ENCODE data around the gene SYNJ1. TPM values are rescaled to one million over a fixed set of nuclear protein-coding genes. Genes with fewer than 3 reads are reported as not detected.
"Not testable (repeated sequence)": the region's sequence is repeated elsewhere in the genome, so short reads cannot be mapped to it uniquely, and the experiment has no call there.

Gene SYNJ1
- total RNA-seq, 1 experiment from 2014 or later, result 10.2 TPM

DNA sequence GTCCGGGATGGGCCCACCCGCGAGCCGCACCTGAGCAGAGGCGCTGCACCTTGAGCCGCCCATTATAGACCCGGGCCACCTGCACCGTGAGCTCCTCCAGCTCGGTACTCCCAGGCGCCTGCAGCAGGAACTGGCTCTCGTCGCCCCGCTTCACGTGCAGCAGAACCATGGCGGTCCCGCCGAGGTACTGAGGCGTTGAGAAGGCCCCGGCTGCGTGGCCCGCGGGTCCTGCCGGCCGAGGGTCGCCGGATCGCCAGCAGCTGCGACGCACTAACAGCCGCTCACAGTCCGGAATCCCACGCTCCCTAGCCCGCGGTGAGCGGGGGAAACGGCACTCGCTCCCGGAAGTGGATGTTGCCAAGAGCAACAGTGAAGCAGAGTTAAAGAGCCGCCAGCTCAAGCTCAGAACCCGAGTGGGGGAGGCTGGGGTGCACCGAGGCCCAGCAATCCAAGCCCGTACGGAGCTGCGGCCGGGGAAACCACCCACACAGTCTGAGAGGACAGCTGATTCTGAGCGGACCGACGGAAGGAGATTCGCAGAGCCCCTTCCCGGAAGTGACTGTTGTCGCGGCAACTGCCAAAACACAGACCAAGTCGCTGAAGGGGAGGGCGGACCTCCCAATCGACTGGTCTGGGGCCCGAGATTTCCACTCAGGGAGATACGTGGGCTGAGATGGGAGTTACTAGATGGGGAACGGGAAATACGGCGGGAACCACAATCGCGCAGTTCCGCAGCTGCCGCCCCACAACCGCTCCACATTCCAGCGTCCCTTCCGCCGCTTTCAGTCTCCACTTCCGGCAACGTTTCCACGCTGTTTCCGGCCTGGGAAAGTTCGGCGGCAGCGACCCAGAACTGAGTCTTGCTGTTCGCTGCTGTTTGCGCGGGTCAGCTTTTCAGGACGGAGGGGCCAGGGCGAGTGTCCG lies 115.5 kb downstream of the SYNJ1 start, which contains the start of gene CFAP298:
CFAP298 (minus strand) TSS at position 303 of the 924 bp plus-strand sequence; CDS start at position 169, 134 bp downstream.
- H3K4me3 Mint-ChIP-seq (ENCODE audit: low read depth, unreplicated experiment), result peak within 1 kb of the TSS; percentile 81
- no peaks in the 10 kb centered on the region for H3K9me3 Mint-ChIP-seq (ENCODE audit: low read depth, unreplicated experiment)
- CTCF ChIA-PET, result interaction anchor here (1.2 kb wide), 1 partner anchor 11 kb away, joined by 7 read pairs; no protein-coding TSS in a partner anchor
- peak within 1 kb of the TSS; percentile 77 for H3K27ac Mint-ChIP-seq (ENCODE audit: unreplicated experiment)
- intact Hi-C loops (cut with micrococcal nuclease; ENCODE audit: unreplicated experiment), result no loop called here
- DNase-seq, result peak; percentile 77
- H3K27me3 Mint-ChIP-seq (ENCODE audit: unreplicated experiment), result peaks cover 26% of the 10 kb centered on the region
- H3K36me3 Mint-ChIP-seq (ENCODE audit: insufficient read depth, unreplicated experiment), result peaks cover 37% of the 10 kb centered on the region
- H3K4me1 Mint-ChIP-seq (ENCODE audit: low read depth, unreplicated experiment), result no peaks in the 10 kb centered on the region
- TF ChIP-seq, protein P1, sequence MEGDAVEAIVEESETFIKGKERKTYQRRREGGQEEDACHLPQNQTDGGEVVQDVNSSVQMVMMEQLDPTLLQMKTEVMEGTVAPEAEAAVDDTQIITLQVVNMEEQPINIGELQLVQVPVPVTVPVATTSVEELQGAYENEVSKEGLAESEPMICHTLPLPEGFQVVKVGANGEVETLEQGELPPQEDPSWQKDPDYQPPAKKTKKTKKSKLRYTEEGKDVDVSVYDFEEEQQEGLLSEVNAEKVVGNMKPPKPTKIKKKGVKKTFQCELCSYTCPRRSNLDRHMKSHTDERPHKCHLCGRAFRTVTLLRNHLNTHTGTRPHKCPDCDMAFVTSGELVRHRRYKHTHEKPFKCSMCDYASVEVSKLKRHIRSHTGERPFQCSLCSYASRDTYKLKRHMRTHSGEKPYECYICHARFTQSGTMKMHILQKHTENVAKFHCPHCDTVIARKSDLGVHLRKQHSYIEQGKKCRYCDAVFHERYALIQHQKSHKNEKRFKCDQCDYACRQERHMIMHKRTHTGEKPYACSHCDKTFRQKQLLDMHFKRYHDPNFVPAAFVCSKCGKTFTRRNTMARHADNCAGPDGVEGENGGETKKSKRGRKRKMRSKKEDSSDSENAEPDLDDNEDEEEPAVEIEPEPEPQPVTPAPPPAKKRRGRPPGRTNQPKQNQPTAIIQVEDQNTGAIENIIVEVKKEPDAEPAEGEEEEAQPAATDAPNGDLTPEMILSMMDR (IDR thresholded peaks at IDR 0.05; ENCODE audit: unreplicated experiment), result no peak
- BruUV-seq (replicated peaks), result no TSS peak

DNA sequence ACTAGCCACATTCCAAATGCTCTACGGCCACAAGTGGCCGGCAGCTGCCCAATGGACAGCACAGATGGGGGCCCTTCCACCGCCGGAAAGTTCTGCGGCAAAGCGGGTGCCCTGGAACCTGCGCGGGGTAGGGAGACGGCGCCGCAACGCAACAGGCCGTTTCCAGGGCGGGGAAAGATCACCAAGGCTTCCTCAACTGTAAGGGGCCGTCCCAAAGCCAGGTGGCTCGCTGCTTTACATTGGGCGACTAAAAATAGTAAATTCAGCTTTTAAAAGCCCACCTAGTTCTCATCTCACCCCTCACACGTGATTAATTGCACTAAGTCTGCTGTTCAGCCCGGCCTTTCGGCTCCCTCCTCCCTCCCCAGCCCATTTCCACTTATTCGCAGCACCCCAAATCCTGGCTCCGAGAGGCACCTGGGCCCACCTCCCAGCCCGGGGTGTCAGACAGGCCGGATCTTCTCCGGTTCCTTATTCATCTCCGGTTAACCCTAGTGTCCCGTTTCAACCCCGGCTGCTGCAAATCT lies 116.3 kb downstream of the SYNJ1 start:
- CTCF ChIA-PET, result no interaction called here
- intact Hi-C loops (cut with micrococcal nuclease; ENCODE audit: unreplicated experiment), result no loop called here
- DNase-seq, result peak; percentile 11
- Mint-ChIP-seq H3K4me3 (ENCODE audit: low read depth, unreplicated experiment) (peak overlapping the region; percentile 81), H3K27me3 (ENCODE audit: unreplicated experiment) (peaks cover 21% of the 10 kb centered on the region), H3K36me3 (ENCODE audit: insufficient read depth, unreplicated experiment) (peaks cover 37% of the 10 kb centered on the region), H3K9me3 (ENCODE audit: low read depth, unreplicated experiment) (no peaks in the 10 kb centered on the region), H3K27ac (ENCODE audit: unreplicated experiment) (no peak overlapping the region), H3K4me1 (ENCODE audit: low read depth, unreplicated experiment) (no peaks in the 10 kb centered on the region)
- no TSS peak for BruUV-seq (replicated peaks)
- TF ChIP-seq, protein P1 (IDR thresholded peaks at IDR 0.05; ENCODE audit: unreplicated experiment), result no peak

DNA sequence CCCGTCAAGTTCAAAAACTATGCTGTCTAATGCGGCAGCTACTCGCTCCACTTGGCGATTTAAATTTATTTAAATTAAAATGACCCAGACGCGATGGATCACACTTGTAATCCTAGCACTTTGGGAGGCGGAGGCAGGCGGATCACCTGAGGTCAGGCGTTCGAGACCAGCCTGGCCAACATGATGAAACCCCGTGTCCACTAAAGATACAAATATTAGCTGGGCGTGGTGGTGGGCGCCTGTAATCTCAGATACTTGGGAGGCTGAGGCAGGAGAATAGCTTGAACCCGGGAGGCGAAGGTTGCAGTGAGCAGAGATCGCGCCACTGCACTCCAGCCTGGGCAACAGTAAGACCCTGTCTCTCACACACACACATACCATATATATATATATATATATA lies 116.9 kb downstream of the SYNJ1 start:
- H3K27ac Mint-ChIP-seq (ENCODE audit: unreplicated experiment); DNase-seq; H3K4me1 Mint-ChIP-seq (ENCODE audit: low read depth, unreplicated experiment); intact Hi-C loops (cut with micrococcal nuclease; ENCODE audit: unreplicated experiment); H3K9me3 Mint-ChIP-seq (ENCODE audit: low read depth, unreplicated experiment); CTCF ChIA-PET; BruUV-seq (replicated peaks): not testable (repeated sequence)
- Mint-ChIP-seq H3K27me3 (ENCODE audit: unreplicated experiment) (peaks cover 15% of the 10 kb centered on the region), H3K4me3 (ENCODE audit: low read depth, unreplicated experiment) (peak overlapping the region; percentile 81), H3K36me3 (ENCODE audit: insufficient read depth, unreplicated experiment) (peaks cover 37% of the 10 kb centered on the region)

DNA sequence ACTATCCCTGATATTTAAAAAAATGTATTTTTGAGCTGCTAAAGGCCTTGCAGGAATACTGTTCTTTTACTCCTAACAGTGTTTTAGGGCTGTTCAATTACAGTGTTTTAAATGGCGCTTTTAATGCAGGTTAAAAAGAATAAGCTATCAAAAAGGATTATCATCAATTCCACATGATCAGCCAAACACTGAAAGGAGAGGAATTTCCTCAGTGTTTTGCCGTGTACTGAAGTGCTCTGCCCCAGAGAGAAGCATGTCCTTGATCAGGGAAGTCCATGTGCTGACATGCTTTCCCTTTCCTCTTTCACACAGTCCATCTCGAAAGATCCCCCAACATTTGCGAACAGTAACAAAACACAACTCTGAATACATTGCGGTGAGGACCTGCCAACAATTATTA lies 119.0 kb downstream of the SYNJ1 start:
- TF ChIP-seq, protein P1 (IDR thresholded peaks at IDR 0.05; ENCODE audit: unreplicated experiment), result no peak
- Mint-ChIP-seq H3K4me3 (ENCODE audit: low read depth, unreplicated experiment) (no peak overlapping the region), H3K9me3 (ENCODE audit: low read depth, unreplicated experiment) (no peaks in the 10 kb centered on the region), H3K27me3 (ENCODE audit: unreplicated experiment) (no peaks in the 10 kb centered on the region), H3K4me1 (ENCODE audit: low read depth, unreplicated experiment) (no peaks in the 10 kb centered on the region), H3K36me3 (ENCODE audit: insufficient read depth, unreplicated experiment) (peaks cover 37% of the 10 kb centered on the region), H3K27ac (ENCODE audit: unreplicated experiment) (no peak overlapping the region)
- DNase-seq, result no peak
- CTCF ChIA-PET, result interaction anchor here (0.7 kb wide), 1 partner anchor 27 kb away, joined by 3 read pairs; no protein-coding TSS in a partner anchor
- BruUV-seq (replicated peaks), result no TSS peak
- intact Hi-C loops (cut with micrococcal nuclease; ENCODE audit: unreplicated experiment), result no loop called here
